GM18511 (cell line): ENCODE data around the gene RAP1GAP2.

Source experiments
- ATAC-seq: cut with Tn5 transposase; IDR thresholded peaks from one replicate; pipeline ENCODE4 v1.9.1; 2021; ENCODE audit warnings: mild to moderate bottlenecking, moderate library complexity; ENCODE audit not compliant: unreplicated experiment

Gene RAP1GAP2

GRCh38 chr17:2939714-2940351 is 143.6 kb downstream of the RAP1GAP2 start:
- ATAC-seq = no peak

GRCh38 chr17:2940352-2940751 is 144.1 kb downstream of the RAP1GAP2 start:
- no peak for ATAC-seq

- ATAC-seq = no peak
Measured at GRCh38 chr17:2943981-2944380, 147.7 kb downstream of the RAP1GAP2 start.

- ATAC-seq = no peak
Measured at GRCh38 chr17:2945299-2945698, 149.1 kb downstream of the RAP1GAP2 start.

- ATAC-seq = no peak
Measured at GRCh38 chr17:2946144-2946543, 149.9 kb downstream of the RAP1GAP2 start.

- no peak for ATAC-seq
Measured at GRCh38 chr17:2947588-2947950, 151.3 kb downstream of the RAP1GAP2 start.

- no peak for ATAC-seq
Measured at GRCh38 chr17:2947996-2948550, 151.8 kb downstream of the RAP1GAP2 start.

GRCh38 chr17:2948721-2949468 is 152.7 kb downstream of the RAP1GAP2 start:
- ATAC-seq = no peak

GRCh38 chr17:2949469-2950044 is 153.3 kb downstream of the RAP1GAP2 start:
- no peak for ATAC-seq

GRCh38 chr17:2950846-2951245 is 154.6 kb downstream of the RAP1GAP2 start:
- no peak for ATAC-seq

- no peak for ATAC-seq
Measured at GRCh38 chr17:2952174-2952845, 156.1 kb downstream of the RAP1GAP2 start.

- no peak for ATAC-seq
Measured at GRCh38 chr17:2954898-2955445, 158.7 kb downstream of the RAP1GAP2 start.

- ATAC-seq = no peak
Measured at GRCh38 chr17:2955931-2956582, 159.8 kb downstream of the RAP1GAP2 start.

GRCh38 chr17:2957631-2958286 is 161.5 kb downstream of the RAP1GAP2 start:
- ATAC-seq = no peak

- no peak for ATAC-seq
Measured at GRCh38 chr17:2958706-2959222, 162.5 kb downstream of the RAP1GAP2 start.

- ATAC-seq = no peak
Measured at GRCh38 chr17:2959371-2960130, 163.3 kb downstream of the RAP1GAP2 start.

- no peak for ATAC-seq
Measured at GRCh38 chr17:2961446-2961845, 165.2 kb downstream of the RAP1GAP2 start.

- ATAC-seq = no peak
Measured at GRCh38 chr17:2962236-2962635, 166.0 kb downstream of the RAP1GAP2 start.

- ATAC-seq = no peak
Measured at GRCh38 chr17:2962729-2963128, 166.5 kb downstream of the RAP1GAP2 start.
